Measurements from ENCODE around the gene C1orf141.
"Not testable (repeated sequence)": the region's sequence is repeated elsewhere in the genome, so short reads cannot be mapped to it uniquely, and the experiment has no call there.

The C1orf141 gene

GRCh38 chr1:67084765-67085318 lies 49.9 kb downstream of the C1orf141 start:
- no peak for DNase-seq

GRCh38 chr1:67078291-67078690 lies 56.5 kb downstream of the C1orf141 start:
- no peak for DNase-seq

- no peak for DNase-seq
Measured at GRCh38 chr1:67077593-67077992, 57.2 kb downstream of the C1orf141 start.

DNA sequence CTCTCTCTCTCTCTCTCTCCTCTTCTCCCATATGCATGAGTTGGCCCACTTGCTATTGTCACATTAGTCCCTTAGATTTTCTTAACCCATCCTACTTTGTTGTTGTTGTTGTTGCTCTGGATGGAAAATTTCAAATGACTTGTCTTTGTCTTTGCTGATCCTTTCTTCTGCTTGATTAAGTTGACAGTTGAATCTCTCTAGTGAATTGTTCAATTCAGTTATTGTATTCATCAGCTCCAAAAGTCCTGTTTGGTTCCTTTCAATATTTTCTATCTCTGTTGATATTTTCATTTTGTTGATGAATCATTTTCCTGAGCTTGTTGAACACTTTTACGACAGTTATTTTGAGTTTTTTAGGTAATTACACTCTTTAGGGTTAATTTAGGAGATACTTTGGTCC lies 62.0 kb downstream of the C1orf141 start:
- DNase-seq, result no peak

GRCh38 chr1:67067655-67068054 lies 67.1 kb downstream of the C1orf141 start:
- not testable (repeated sequence) for DNase-seq

GRCh38 chr1:67062412-67062811 lies 72.4 kb downstream of the C1orf141 start:
- no peak for DNase-seq

GRCh38 chr1:67061266-67061665 lies 73.5 kb downstream of the C1orf141 start:
- no peak for DNase-seq

- no peak for DNase-seq
Measured at GRCh38 chr1:67060811-67061218, 74.0 kb downstream of the C1orf141 start.

DNA sequence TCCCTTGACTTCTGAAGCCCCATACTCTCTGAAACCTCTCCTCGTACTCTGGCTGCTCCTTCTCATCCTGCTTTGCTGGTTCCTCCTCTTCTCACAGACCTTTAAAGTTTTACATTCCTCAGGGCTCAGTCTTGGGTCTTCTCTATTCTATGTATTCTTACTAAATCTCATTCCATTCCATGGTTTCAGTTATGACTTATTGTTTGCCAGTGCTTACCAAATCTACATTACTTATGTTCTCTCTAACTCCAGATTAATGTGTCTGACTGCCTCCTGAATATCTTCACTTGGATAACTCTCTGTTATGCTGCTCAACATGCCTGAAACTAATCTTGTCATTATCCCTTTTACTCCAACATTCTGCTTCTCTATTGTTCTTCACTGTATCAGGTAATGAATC lies 75.4 kb downstream of the C1orf141 start:
- no peak for DNase-seq

- no peak for DNase-seq
Measured at GRCh38 chr1:67058761-67059160, 76.0 kb downstream of the C1orf141 start.

- DNase-seq, result no peak
Measured at GRCh38 chr1:67058242-67058641, 76.5 kb downstream of the C1orf141 start.

DNA sequence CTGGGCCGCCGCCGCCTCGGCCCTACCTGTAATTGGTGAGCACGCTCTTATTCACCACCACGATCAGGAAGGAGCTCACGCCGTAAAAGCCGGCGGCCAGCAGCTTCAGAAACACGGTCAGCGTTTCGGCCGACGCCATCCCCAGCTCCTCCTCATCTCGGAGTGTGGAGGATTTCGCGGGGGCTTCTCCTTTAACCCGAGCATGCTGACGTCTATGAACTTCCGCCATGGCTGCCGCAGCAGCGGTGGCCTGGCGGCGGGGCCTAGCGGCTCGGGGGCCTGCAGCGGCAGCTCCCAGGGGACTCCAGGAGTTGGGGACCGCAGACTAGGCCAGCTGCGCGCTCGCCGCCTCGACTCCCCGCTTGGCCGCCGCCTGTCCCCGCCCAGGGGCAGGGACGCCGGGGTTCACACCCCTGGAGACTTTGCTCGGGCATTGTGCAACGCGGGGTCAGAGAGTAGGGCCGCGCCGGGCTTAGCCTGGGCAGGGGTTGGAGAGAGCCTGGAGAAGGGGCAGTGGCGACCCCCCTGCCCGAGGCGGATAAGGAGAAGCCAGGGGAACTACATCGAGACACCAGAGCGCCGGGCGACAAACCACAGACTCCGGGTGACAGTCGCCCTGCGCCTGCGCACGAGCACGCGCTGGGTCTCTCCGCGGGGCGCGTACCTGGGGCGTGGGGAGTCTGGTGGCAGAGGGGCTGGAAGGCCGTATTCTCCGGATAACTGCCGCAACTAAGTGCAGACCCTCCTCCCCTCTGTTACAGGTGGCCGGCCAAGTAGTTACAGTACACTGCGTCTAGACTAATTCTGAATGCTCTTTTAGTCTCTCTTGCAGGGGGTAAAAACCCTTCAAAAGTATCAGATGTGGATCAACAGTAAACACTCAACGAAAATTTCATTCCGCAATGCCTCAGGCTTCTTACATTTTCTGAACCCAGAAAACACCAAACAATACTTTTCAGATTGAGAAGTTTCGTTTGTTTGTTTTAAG lies 80.7 kb downstream of the C1orf141 start, which contains the start of gene SLC35D1:
SLC35D1 (minus strand) TSS at position 364 of the 988 bp plus-strand sequence; CDS start at position 229, 135 bp downstream.
- peak; percentile 34 for DNase-seq

- no peak for DNase-seq
Measured at GRCh38 chr1:67053535-67053784, 81.3 kb downstream of the C1orf141 start.

- DNase-seq, result no peak
Measured at GRCh38 chr1:67052741-67053534, 81.8 kb downstream of the C1orf141 start.

- DNase-seq, result no peak
Measured at GRCh38 chr1:67051196-67051595, 83.6 kb downstream of the C1orf141 start.

- no peak for DNase-seq
Measured at GRCh38 chr1:67044631-67045270, 90.0 kb downstream of the C1orf141 start.

- no peak for DNase-seq
Measured at GRCh38 chr1:67043366-67043765, 91.4 kb downstream of the C1orf141 start.
